Ascending aorta (tissue), 2 donors: ENCODE results near the gene MAMDC4. TPM values are rescaled to one million over a fixed set of nuclear protein-coding genes. Genes with fewer than 3 reads are reported as not detected.

ENCODE experiments used
- DNase-seq, 2 donors: peaks; one replicate each; pipeline ENCODE4 v3.0.0-alpha.2; 2019; ENCODE audit warnings: low spot score in 2 of 2
- H3K27ac ChIP-seq, 2 donors: fragments of 200-600 bp; sonication (generic); one replicate each; pipeline ENCODE4 v1.5.1; 2016 to 2017; ENCODE audit warnings: mild to moderate bottlenecking in 1 of 2
- H3K27me3 ChIP-seq: fragments of 200-600 bp; sonication (generic); one replicate; pipeline ENCODE4 v1.5.1; 2017
- H3K36me3 ChIP-seq, 2 donors: fragments of 200-600 bp; sonication (generic); one replicate each; pipeline ENCODE4 v1.5.1; 2016
- H3K4me1 ChIP-seq, 2 donors: fragments of 200-600 bp; sonication (generic); one replicate each; pipeline ENCODE4 v1.5.1; 2016 to 2017; ENCODE audit warnings: mild to moderate bottlenecking in 1 of 2
- H3K4me3 ChIP-seq, 2 donors: fragments of 200-600 bp; sonication (generic); one replicate each; pipeline ENCODE4 v1.5.1; 2016 to 2017; ENCODE audit warnings: mild to moderate bottlenecking in 1 of 2
- H3K9me3 ChIP-seq, 2 donors: fragments of 200-600 bp; sonication (generic); one replicate each; pipeline ENCODE4 v1.5.1; 2016
- CTCF ChIP-seq, 3 experiments: fragments of 200-600 bp in 2 of 3; fragments of 450-650 bp in 1 of 3; sonication (generic) in 2 of 3; IDR thresholded peaks; one replicate each; pipeline ENCODE4 v1.5.1; 2016 to 2019; ENCODE audit warnings: antibody characterized with exemption in 3 of 3, mild to moderate bottlenecking in 1 of 3, moderate library complexity in 1 of 3
- intact Hi-C: fragments of 100-400 bp; cut with DNase I; formaldehyde crosslinking; loops from one replicate; pipeline ENCODE4 v1.15.1; 2023
- total RNA-seq: library from RNA; depleted of rRNA; stranded (reverse); fragments of >200 nt; gene quantifications from one replicate; pipeline ENCODE4 v1.1.0, GENCODE V29; 2016

MAMDC4 gene
- total RNA-seq, 1 donor from 2014 or later, result 5.0 TPM

DNA sequence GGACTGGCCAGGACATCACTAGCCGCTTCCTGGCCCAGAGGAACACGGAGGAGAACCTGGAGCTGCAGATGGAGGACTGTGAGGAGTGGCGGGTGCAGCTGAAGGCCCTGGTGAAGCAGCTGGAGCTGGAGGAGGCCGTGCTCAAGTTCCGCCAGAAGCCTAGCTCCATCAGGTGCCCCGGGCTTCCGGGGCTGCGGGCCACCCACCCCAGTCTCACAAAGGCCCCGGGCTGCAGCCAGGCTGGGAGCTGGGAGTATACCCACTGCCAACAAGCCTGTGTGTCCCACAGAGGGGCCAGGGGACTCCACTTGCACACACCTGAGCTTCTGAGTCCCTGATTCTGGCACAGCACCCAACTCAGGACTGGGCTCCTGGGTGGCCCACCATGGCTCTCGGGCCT, 46.1 kb upstream of the MAMDC4 start:
- H3K4me1 ChIP-seq, result peaks cover 15 to 23% of the 10 kb centered on the region in 2 donors
- H3K9me3 ChIP-seq, result no peaks in the 10 kb centered on the region
- no peaks in the 10 kb centered on the region for H3K36me3 ChIP-seq
- no peak for TF ChIP-seq CTCF (IDR thresholded peaks at IDR 0.05)
- intact Hi-C loops, result loop anchor here (5.0 kb wide), 2 partner anchors 41 to 136 kb away; partner anchors contain the start of genes FBXW5 and PHPT1
- H3K27ac ChIP-seq, result no peak overlapping the region
- H3K4me3 ChIP-seq, result no peak overlapping the region
- DNase-seq, result no peak
- no peaks in the 10 kb centered on the region for H3K27me3 ChIP-seq

DNA sequence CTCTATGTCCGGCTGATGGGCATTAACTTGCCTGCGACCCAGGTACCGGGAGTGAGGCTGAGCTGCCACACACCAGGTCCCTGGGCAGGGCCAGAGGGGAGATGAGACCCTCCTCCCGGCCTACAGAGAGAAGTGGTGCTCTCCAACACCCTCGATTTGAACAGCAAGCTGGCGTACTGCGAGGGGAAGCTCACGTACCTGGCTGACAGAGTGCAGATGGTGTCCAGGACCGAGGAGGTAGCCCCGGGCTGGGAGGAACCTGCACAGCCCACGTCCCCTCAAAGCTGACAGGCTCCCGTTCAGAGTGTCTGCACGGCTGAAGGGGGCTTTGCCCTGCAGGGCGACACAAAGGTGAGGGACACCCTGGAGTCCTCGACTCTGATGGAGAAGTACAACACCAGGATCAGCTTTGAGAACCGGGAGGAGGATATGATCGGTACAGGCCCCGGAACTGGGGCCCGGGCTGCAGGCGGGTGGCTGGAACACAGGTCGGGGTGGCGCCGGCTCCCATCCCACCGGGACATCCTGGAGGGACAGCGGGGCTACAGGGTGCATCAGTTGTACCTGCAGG, 45.4 kb upstream of the MAMDC4 start:
- Histone ChIP-seq H3K4me3 (peak overlapping the region; percentile 97 to 100), H3K36me3 (no peaks in the 10 kb centered on the region), H3K4me1 (peaks cover 15 to 23% of the 10 kb centered on the region in 2 donors), H3K27me3 (no peaks in the 10 kb centered on the region), H3K9me3 (no peaks in the 10 kb centered on the region), H3K27ac (peak overlapping the region in 1 of 2 donors; percentile 66)
- intact Hi-C loops, result loop anchor here (1.0 to 5.0 kb wide), 3 partner anchors 15 to 136 kb away; partner anchors contain the start of genes FBXW5, PHPT1 and TMEM141
- no peak for DNase-seq
- no peak for TF ChIP-seq CTCF (IDR thresholded peaks at IDR 0.05)

GRCh38 chr9:136807281-136808074, 44.7 kb upstream of the MAMDC4 start, which contains the start of gene RABL6:
Gene RABL6, plus strand, starts transcription at chr9:136807948. Its CDS starts 249 bp downstream, at chr9:136808197.
- peak within 1 kb of the TSS; percentile 66 to 86 for H3K27ac ChIP-seq
- TF ChIP-seq CTCF (IDR thresholded peaks at IDR 0.05), result peak in 1 of 3 experiments; percentile 10
- peak in 1 of 2 donors; percentile 83 for DNase-seq
- H3K27me3 ChIP-seq, result no peaks in the 10 kb centered on the region
- no peaks in the 10 kb centered on the region for H3K36me3 ChIP-seq
- intact Hi-C loops, result loop anchor here (1.0 to 5.0 kb wide), 3 partner anchors 16 to 135 kb away; partner anchors contain the start of genes FBXW5, PHPT1 and TMEM141
- peaks cover 15 to 23% of the 10 kb centered on the region in 2 donors for H3K4me1 ChIP-seq
- no peaks in the 10 kb centered on the region for H3K9me3 ChIP-seq
- H3K4me3 ChIP-seq, result peak within 1 kb of the TSS; percentile 97 to 100

DNA sequence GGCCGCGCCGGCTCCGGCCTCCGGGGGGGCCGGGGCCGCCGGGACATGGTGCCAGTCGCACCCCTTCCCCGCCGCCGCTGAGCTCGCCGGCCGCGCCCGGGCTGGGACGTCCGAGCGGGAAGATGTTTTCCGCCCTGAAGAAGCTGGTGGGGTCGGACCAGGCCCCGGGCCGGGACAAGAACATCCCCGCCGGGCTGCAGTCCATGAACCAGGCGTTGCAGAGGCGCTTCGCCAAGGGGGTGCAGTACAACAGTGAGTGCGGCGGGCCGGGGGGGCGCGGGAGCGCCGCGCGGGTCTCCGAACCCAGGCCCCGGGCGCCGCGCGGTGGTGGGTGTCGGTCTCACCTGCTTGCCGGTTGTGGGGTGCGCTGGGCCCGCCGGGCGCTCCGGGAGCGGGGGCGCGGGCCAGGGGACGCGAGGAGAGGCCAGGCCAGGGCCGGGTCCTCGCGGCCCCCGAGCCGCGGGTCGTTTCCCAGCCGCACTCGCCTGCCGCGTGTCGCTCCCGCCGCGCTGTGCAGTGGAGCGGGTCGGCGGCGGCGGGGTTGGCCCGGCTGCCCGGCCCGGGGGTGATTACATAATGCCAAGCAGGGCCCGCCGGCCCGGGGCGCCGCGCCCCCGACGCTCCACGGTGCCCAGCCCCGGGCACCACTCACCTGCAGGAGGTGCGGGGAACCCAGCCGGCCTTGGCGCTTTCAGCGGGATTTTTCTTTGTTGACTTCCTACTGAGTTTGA, 43.9 kb upstream of the MAMDC4 start:
- Histone ChIP-seq H3K9me3 (no peaks in the 10 kb centered on the region), H3K36me3 (no peaks in the 10 kb centered on the region), H3K4me1 (peaks cover 15 to 23% of the 10 kb centered on the region in 2 donors), H3K27me3 (no peaks in the 10 kb centered on the region), H3K4me3 (peak overlapping the region; percentile 97 to 100), H3K27ac (no peak overlapping the region)
- TF ChIP-seq CTCF (IDR thresholded peaks at IDR 0.05), result no peak
- intact Hi-C loops, result loop anchor here (5.0 kb wide), 2 partner anchors 39 to 134 kb away; partner anchors contain the start of genes FBXW5 and PHPT1
- no peak for DNase-seq

DNA sequence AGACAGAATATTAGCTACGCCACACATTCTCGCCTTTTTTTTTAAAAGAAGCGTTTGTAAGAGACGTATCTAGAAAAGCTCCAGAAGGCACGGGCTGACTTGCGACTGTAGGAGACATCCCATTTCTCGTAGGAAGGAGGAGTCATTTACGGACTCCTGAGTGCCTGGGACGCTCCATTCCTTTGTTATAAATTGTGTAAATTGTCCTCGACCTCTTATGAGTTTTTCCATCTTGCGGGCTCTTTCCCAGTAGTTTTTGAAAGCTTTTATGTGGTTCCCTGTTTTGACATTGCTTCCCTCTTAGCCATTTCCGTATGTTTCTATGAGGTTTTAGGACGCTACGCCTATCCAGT, 43.4 kb upstream of the MAMDC4 start:
- no peak for TF ChIP-seq CTCF (IDR thresholded peaks at IDR 0.05)
- Histone ChIP-seq H3K4me1 (peaks cover 15 to 23% of the 10 kb centered on the region in 2 donors), H3K27me3 (no peaks in the 10 kb centered on the region), H3K9me3 (no peaks in the 10 kb centered on the region), H3K27ac (no peak overlapping the region), H3K4me3 (peak overlapping the region; percentile 97 to 100), H3K36me3 (no peaks in the 10 kb centered on the region)
- DNase-seq, result no peak
- intact Hi-C loops, result loop anchor here (5.0 kb wide), 2 partner anchors 39 to 134 kb away; partner anchors contain the start of genes FBXW5 and PHPT1
